ENCODE results near the gene MTA3.

The MTA3 gene

DNA sequence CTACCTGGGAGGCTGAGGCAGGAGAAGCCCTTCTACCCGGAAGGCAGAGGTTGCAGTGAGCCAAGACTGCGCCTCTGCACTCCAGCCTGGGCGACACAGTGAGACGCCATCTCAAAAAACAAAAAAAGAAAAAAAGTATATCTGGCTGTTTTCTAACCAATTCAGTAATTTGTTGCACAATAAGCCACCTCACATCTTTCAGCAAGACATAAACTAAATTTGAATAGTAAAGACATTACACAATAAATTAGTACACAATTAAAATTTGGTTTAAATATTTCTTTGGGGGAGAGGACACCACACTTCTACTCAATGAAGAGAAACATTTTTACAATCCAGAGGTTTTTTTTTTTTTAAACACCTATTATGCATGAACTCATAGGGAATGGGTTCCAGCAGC is 36.0 kb upstream of the MTA3 start:
- TF ChIP-seq RAD21 (IDR thresholded peaks at IDR 0.05; ENCODE audit: low read depth) = no peak
- no peak for TF ChIP-seq EGR1 (IDR thresholded peaks at IDR 0.05)

DNA sequence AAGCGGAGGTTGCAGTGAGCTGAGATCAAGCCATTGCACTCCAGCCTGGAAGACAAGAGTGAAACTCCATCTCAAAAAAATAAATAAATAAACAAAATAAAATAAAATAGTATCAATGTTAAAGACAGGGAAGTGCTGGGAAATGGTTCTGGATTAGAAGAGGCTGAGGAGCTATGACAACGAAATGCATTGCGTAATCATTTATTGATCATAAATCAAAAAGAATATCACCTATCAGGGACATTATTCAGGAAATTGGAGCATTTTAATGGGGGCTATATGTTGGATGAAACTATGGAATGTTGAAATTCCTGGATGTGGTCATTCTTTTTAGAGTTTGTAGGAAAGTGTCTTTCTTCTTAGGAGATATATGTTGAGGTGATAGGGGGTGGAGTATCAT is 30.9 kb upstream of the MTA3 start:
- TF ChIP-seq CEBPB (IDR thresholded peaks at IDR 0.05) (0 out of 2 replicates have a peak, but pooled peaks have one; percentile 50), RAD21 (IDR thresholded peaks at IDR 0.05; ENCODE audit: low read depth) (no peak)

DNA sequence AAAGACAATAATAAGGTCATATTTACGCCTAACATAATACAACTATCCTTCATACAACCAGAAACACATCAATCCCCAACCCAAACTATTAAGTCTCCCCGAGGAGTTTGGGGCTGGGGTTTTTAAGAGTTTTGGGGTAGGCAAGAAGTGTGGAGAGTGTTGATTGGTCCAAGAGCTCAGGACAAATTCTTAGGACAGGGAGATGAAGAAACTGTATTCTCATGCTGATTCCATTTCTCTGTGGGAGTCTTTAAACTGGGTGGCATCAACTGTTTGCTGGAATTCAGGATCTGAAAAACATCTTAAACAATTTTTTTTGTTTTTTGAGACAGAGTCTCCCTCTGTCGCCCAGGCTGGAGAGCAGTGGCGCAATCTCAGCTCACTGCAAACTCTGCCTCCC is 25.6 kb upstream of the MTA3 start:
- no peak for TF ChIP-seq EGR1 (IDR thresholded peaks at IDR 0.05)
- TF ChIP-seq CREB1 (IDR thresholded peaks at IDR 0.05; ENCODE audit: low read depth) = no peak
- no peak for TF ChIP-seq RAD21 (IDR thresholded peaks at IDR 0.05; ENCODE audit: low read depth)
- no peak for TF ChIP-seq YY1 (IDR thresholded peaks at IDR 0.05; ENCODE audit: low read depth)
- TF ChIP-seq, protein P1, sequence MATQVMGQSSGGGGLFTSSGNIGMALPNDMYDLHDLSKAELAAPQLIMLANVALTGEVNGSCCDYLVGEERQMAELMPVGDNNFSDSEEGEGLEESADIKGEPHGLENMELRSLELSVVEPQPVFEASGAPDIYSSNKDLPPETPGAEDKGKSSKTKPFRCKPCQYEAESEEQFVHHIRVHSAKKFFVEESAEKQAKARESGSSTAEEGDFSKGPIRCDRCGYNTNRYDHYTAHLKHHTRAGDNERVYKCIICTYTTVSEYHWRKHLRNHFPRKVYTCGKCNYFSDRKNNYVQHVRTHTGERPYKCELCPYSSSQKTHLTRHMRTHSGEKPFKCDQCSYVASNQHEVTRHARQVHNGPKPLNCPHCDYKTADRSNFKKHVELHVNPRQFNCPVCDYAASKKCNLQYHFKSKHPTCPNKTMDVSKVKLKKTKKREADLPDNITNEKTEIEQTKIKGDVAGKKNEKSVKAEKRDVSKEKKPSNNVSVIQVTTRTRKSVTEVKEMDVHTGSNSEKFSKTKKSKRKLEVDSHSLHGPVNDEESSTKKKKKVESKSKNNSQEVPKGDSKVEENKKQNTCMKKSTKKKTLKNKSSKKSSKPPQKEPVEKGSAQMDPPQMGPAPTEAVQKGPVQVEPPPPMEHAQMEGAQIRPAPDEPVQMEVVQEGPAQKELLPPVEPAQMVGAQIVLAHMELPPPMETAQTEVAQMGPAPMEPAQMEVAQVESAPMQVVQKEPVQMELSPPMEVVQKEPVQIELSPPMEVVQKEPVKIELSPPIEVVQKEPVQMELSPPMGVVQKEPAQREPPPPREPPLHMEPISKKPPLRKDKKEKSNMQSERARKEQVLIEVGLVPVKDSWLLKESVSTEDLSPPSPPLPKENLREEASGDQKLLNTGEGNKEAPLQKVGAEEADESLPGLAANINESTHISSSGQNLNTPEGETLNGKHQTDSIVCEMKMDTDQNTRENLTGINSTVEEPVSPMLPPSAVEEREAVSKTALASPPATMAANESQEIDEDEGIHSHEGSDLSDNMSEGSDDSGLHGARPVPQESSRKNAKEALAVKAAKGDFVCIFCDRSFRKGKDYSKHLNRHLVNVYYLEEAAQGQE (IDR thresholded peaks at IDR 0.05; ENCODE audit: low read depth) = no peak
- TF ChIP-seq EP300 (IDR thresholded peaks at IDR 0.05; ENCODE audit: borderline replicate concordance) = no peak
- TF ChIP-seq TEAD4 (IDR thresholded peaks at IDR 0.05) = no peak
- TF ChIP-seq TCF12 (IDR thresholded peaks at IDR 0.05; ENCODE audit: low read depth) = no peak
- TF ChIP-seq, protein P2, sequence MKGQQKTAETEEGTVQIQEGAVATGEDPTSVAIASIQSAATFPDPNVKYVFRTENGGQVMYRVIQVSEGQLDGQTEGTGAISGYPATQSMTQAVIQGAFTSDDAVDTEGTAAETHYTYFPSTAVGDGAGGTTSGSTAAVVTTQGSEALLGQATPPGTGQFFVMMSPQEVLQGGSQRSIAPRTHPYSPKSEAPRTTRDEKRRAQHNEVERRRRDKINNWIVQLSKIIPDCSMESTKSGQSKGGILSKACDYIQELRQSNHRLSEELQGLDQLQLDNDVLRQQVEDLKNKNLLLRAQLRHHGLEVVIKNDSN (IDR thresholded peaks at IDR 0.05) = no peak
- no peak for TF ChIP-seq ZBTB7A (IDR thresholded peaks at IDR 0.05; ENCODE audit: low read depth)
- TF ChIP-seq, protein P3, sequence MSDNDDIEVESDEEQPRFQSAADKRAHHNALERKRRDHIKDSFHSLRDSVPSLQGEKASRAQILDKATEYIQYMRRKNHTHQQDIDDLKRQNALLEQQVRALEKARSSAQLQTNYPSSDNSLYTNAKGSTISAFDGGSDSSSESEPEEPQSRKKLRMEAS (IDR thresholded peaks at IDR 0.05) = no peak
- TF ChIP-seq NFIC (IDR thresholded peaks at IDR 0.05) = no peak
- TF ChIP-seq TAF1 (IDR thresholded peaks at IDR 0.05; ENCODE audit: low read depth) = no peak
- no peak for TF ChIP-seq CEBPB (IDR thresholded peaks at IDR 0.05)
- no peak for TF ChIP-seq FOXM1 (IDR thresholded peaks at IDR 0.05; ENCODE audit: borderline replicate concordance, low read depth)

DNA sequence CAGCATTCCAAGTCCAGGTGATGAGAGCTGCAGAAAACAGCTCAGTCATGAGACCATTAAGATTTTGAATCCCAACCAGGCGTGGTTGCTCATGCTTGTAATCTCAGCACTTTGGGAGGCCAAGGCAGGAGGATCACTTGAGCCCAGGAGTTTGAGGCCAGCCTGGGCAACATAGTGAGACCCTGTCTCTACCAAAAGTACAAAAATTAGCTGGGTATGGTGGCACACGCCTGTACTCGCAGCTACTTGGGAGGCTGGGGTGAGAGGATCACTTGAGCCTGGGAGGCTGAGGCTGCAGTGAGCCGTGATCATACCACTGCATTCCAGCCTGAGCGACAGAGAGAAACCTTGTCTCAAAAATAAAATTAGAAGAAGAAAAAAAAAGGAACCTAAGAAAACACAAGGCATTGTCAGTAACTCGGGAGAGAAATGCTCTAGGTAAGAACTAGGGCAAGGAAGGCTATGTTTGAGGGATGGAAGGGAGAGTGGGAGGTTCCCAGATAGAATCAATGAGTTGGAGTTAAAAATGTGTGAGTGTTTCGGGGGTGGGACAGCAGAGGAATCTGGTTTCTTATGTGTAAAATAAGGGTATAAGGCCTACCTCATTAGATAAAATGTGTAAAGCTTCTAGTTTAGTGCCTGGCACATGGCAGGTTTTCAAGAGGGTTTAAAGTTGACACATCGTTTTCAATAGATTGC is 23.3 kb upstream of the MTA3 start:
- no peak for TF ChIP-seq NFIC (IDR thresholded peaks at IDR 0.05)
- TF ChIP-seq, protein P3 (IDR thresholded peaks at IDR 0.05) = no peak
- TF ChIP-seq YY1 (IDR thresholded peaks at IDR 0.05; ENCODE audit: low read depth) = no peak
- no peak for TF ChIP-seq ZBTB7A (IDR thresholded peaks at IDR 0.05; ENCODE audit: low read depth)
- no peak for TF ChIP-seq EP300 (IDR thresholded peaks at IDR 0.05; ENCODE audit: borderline replicate concordance)
- no peak for TF ChIP-seq CREB1 (IDR thresholded peaks at IDR 0.05; ENCODE audit: low read depth)
- no peak for TF ChIP-seq RAD21 (IDR thresholded peaks at IDR 0.05; ENCODE audit: low read depth)
- no peak for TF ChIP-seq EGR1 (IDR thresholded peaks at IDR 0.05)
- TF ChIP-seq, protein P1 (IDR thresholded peaks at IDR 0.05; ENCODE audit: low read depth) = no peak
- TF ChIP-seq TAF1 (IDR thresholded peaks at IDR 0.05; ENCODE audit: low read depth) = no peak
- no peak for TF ChIP-seq TEAD4 (IDR thresholded peaks at IDR 0.05)
- TF ChIP-seq FOXM1 (IDR thresholded peaks at IDR 0.05; ENCODE audit: borderline replicate concordance, low read depth) = no peak
- no peak for TF ChIP-seq CEBPB (IDR thresholded peaks at IDR 0.05)
- no peak for TF ChIP-seq TCF12 (IDR thresholded peaks at IDR 0.05; ENCODE audit: low read depth)
- TF ChIP-seq, protein P2 (IDR thresholded peaks at IDR 0.05) = no peak

DNA sequence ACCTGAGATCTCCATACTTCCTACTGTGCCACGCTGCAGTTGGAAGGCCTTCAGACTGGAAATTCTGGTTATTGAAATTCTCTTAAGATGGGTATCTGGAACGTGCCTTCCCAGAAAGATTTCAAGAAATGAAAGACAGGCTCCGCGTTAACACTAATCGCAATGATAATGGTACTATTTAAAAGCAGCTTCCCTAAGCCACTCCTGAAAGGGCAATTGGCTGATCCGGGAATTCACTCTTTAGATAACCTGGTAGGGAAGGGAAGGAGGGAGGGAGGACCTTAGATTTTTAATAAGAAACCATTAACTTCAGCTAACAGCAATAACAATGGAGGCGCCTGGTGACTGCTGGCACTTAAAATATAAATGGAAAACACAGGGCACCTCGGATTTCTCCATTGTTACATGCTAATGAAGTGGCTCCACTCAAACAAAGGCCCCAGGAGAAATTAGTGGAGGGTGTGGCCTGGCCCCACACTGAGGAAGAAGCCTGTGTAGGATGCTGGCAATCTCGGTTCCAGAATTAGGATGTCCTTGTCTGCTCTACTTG is 22.5 kb upstream of the MTA3 start:
- TF ChIP-seq ZBTB7A (IDR thresholded peaks at IDR 0.05; ENCODE audit: low read depth) (no peak), CEBPB (IDR thresholded peaks at IDR 0.05) (no peak)
- TF ChIP-seq, protein P2 (IDR thresholded peaks at IDR 0.05) = no peak
- TF ChIP-seq, protein P3 (IDR thresholded peaks at IDR 0.05) = no peak
